SK-N-SH treated with all-trans-retinoic acid at 6 μM for 48 hours (cell line): Measurements from ENCODE around the gene SLC25A3.

Experiments
- ARNTL ChIP-seq: fragments of 450-650 bp; formaldehyde crosslinking; IDR thresholded peaks from 2 replicates; pipeline ENCODE4 v1.5.0; 2020; ENCODE audit warnings: low read depth, mild to moderate bottlenecking, moderate library complexity, borderline replicate concordance
- BACH2 ChIP-seq: fragments of 250-450 bp; sonication (Bioruptor Pico); IDR thresholded peaks from 2 replicates; pipeline ENCODE4 v1.9.0; 2021; ENCODE audit warnings: mild to moderate bottlenecking, borderline replicate concordance
- CSDC2 ChIP-seq: fragments of 250-450 bp; sonication (Bioruptor Pico); IDR thresholded peaks from 2 replicates; pipeline ENCODE4 v1.5.0; 2020; ENCODE audit warnings: mild to moderate bottlenecking, moderate library complexity
- GLIS3 ChIP-seq: fragments of 250-450 bp; sonication (Bioruptor Pico); IDR thresholded peaks from 2 replicates; pipeline ENCODE4 v1.5.0; 2020; ENCODE audit warnings: mild to moderate bottlenecking, moderate library complexity
- OSR1 ChIP-seq: fragments of 250-450 bp; sonication (Bioruptor Pico); IDR thresholded peaks from 2 replicates; pipeline ENCODE4 v1.8.0; 2022; ENCODE audit warnings: moderate library complexity, mild to moderate bottlenecking, inconsistent platforms
- PATZ1 ChIP-seq: fragments of 250-450 bp; sonication (Bioruptor Pico); IDR thresholded peaks from 2 replicates; pipeline ENCODE4 v1.8.0; 2020; ENCODE audit warnings: mild to moderate bottlenecking, moderate library complexity, borderline replicate concordance
- PPARA ChIP-seq: fragments of 250-450 bp; sonication (Bioruptor Pico); IDR thresholded peaks from 2 replicates; pipeline ENCODE4 v1.5.0; 2020; ENCODE audit warnings: mild to moderate bottlenecking, borderline replicate concordance
- RARB ChIP-seq: fragments of 250-450 bp; sonication (Bioruptor Pico); IDR thresholded peaks from 2 replicates; pipeline ENCODE4 v1.8.0; 2021; ENCODE audit warnings: mild to moderate bottlenecking, moderate library complexity
- TCF4 ChIP-seq: fragments of 250-450 bp; sonication (Bioruptor Pico); IDR thresholded peaks from 2 replicates; pipeline ENCODE4 v1.8.0; 2021; ENCODE audit warnings: mild to moderate bottlenecking, moderate library complexity, borderline replicate concordance
- TOX ChIP-seq: fragments of 250-450 bp; sonication (Bioruptor Pico); IDR thresholded peaks from 2 replicates; pipeline ENCODE4 v1.8.0; 2021; ENCODE audit warnings: mild to moderate bottlenecking, moderate library complexity, borderline replicate concordance
- ZC3H10 ChIP-seq: fragments of 250-450 bp; sonication (Bioruptor Pico); IDR thresholded peaks from 2 replicates; pipeline ENCODE4 v1.5.1; 2021; ENCODE audit warnings: mild to moderate bottlenecking, moderate library complexity
- ZFP30 ChIP-seq: fragments of 450-650 bp; formaldehyde crosslinking; IDR thresholded peaks from 2 replicates; pipeline ENCODE4 v1.5.0; 2022; ENCODE audit warnings: mild to moderate bottlenecking, moderate library complexity
- ZNF8 ChIP-seq: fragments of 450-650 bp; formaldehyde crosslinking; IDR thresholded peaks from 2 replicates; pipeline ENCODE4 v1.5.0; 2020; ENCODE audit warnings: mild to moderate bottlenecking, moderate library complexity
- TF ChIP-seq, protein P1 (sequence below): fragments of 250-450 bp; sonication (Bioruptor Pico); IDR thresholded peaks from 2 replicates; pipeline ENCODE4 v1.8.0; 2021; ENCODE audit warnings: low read depth, mild to moderate bottlenecking, moderate library complexity, borderline replicate concordance

DNA sequence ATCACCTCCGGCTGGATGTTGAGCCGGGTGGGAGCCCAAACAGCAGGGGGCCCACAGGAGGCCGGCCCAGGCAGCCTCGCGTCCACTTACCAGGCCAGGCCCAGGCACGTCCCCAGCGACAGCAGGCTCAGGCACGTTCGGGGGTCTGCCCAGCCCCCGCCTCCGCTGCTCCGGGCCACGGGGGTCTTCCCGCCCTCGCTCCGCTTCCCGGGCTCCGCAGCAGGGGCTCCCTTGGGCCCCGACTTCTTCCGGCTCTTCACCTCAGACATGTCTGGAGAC is 50.9 kb downstream of the SLC25A3 start:
- TF ChIP-seq TCF4 (CRISPR knock-in tag) (no peak), ZC3H10 (CRISPR knock-in tag) (no peak), CSDC2 (CRISPR knock-in tag) (no peak), BACH2 (CRISPR knock-in tag) (no peak), ARNTL (CRISPR knock-in tag) (no peak), PATZ1 (CRISPR knock-in tag) (no peak), RARB (CRISPR knock-in tag) (no peak), OSR1 (CRISPR knock-in tag) (no peak), ZFP30 (CRISPR knock-in tag) (no peak), PPARA (CRISPR knock-in tag) (no peak), TOX (CRISPR knock-in tag) (no peak), GLIS3 (CRISPR knock-in tag) (no peak), ZNF8 (CRISPR knock-in tag) (no peak)
- TF ChIP-seq, protein P1, sequence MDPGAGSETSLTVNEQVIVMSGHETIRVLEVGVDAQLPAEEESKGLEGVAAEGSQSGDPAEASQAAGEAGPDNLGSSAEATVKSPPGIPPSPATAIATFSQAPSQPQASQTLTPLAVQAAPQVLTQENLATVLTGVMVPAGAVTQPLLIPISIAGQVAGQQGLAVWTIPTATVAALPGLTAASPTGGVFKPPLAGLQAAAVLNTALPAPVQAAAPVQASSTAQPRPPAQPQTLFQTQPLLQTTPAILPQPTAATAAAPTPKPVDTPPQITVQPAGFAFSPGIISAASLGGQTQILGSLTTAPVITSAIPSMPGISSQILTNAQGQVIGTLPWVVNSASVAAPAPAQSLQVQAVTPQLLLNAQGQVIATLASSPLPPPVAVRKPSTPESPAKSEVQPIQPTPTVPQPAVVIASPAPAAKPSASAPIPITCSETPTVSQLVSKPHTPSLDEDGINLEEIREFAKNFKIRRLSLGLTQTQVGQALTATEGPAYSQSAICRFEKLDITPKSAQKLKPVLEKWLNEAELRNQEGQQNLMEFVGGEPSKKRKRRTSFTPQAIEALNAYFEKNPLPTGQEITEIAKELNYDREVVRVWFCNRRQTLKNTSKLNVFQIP (CRISPR knock-in tag): no peak
